Activated T-cell treated with anti-CD3 and anti-CD28 coated beads, Interleukin-2, amount 50 U/mL, for 72 hours (primary cell): ENCODE measurements around the gene TPM2. TPM values are rescaled to one million over a fixed set of nuclear protein-coding genes. Genes with fewer than 3 reads are reported as not detected.
"Not testable (repeated sequence)": the region's sequence is repeated elsewhere in the genome, so short reads cannot be mapped to it uniquely, and the experiment has no call there.

Experiments used
- ATAC-seq, 2 donors: fragments of 150-1000 bp; cut with Tn5 transposase; replicated peaks in 1 of 2; 2 replicates each; pipeline ENCODE4 v1.10.0; 2021; ENCODE audit warnings: moderate library complexity in 2 of 2, mild to moderate bottlenecking in 1 of 2
- DNase-seq, 2 donors: peaks; one replicate each; pipeline ENCODE4 v3.0.0; 2021 to 2022; ENCODE audit warnings: mixed read lengths in 1 of 2
- H3K27ac Mint-ChIP-seq: one replicate; pipeline ENCODE4 v1.8.0; 2022; ENCODE audit warnings: mild to moderate bottlenecking, moderate library complexity, mixed read lengths
- H3K27me3 Mint-ChIP-seq: one replicate; pipeline ENCODE4 v1.8.0; 2022; ENCODE audit warnings: low read depth, mixed read lengths
- H3K36me3 Mint-ChIP-seq, 2 donors: one replicate each; pipeline ENCODE4 v1.8.0; 2022; ENCODE audit warnings: mixed read lengths in 2 of 2, mild to moderate bottlenecking in 1 of 2; ENCODE audit not compliant: insufficient read depth in 2 of 2
- H3K4me1 Mint-ChIP-seq: one replicate; pipeline ENCODE4 v1.8.0; 2022; ENCODE audit warnings: low read depth, mixed read lengths
- H3K4me3 Mint-ChIP-seq, 2 donors: one replicate each; pipeline ENCODE4 v1.8.0; 2022; ENCODE audit warnings: mild to moderate bottlenecking in 2 of 2, mixed read lengths in 2 of 2, moderate library complexity in 2 of 2
- H3K9me3 Mint-ChIP-seq, 2 donors: one replicate each; pipeline ENCODE4 v1.8.0; 2022; ENCODE audit warnings: mixed read lengths in 2 of 2
- total RNA-seq, 2 donors: library from RNA; stranded (reverse); gene quantifications; one replicate each; pipeline ENCODE4 v1.2.3, GENCODE V29; 2022

The TPM2 gene
- total RNA-seq, 2 donors from 2014 or later, result 5.4 to 7.8 TPM

DNA sequence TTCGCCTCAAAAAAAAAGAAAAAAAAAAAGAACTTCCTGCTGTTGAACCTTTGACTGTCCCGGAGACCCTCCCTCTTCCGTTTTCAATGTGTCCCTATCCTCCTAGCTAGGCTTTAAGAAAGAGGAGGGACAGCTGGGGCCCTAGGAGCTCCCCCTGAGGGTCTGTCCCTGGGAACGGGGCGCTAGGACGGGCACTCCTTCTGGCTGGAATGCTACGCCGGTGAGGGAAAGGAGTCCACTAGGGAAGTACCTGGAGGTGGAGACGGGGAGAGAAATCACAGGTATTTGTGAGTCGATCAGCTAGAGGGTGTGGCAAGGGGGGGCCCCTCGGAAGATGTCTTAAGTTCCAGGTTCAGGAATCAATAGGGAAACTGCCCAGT, 43.6 kb downstream of the TPM2 start:
- peaks cover 5 to 16% of the 10 kb centered on the region in 2 donors for H3K36me3 Mint-ChIP-seq
- H3K27me3 Mint-ChIP-seq, result no peaks in the 10 kb centered on the region
- H3K4me3 Mint-ChIP-seq, result peak overlapping the region; percentile 94 to 97
- peaks cover 59% of the 10 kb centered on the region for H3K4me1 Mint-ChIP-seq
- DNase-seq, result no peak
- ATAC-seq, result peak in 1 of 2 donors; percentile 3
- peak overlapping the region; percentile 88 for H3K27ac Mint-ChIP-seq
- H3K9me3 Mint-ChIP-seq, result peaks cover 0 to under 1% of the 10 kb centered on the region in 2 donors

DNA sequence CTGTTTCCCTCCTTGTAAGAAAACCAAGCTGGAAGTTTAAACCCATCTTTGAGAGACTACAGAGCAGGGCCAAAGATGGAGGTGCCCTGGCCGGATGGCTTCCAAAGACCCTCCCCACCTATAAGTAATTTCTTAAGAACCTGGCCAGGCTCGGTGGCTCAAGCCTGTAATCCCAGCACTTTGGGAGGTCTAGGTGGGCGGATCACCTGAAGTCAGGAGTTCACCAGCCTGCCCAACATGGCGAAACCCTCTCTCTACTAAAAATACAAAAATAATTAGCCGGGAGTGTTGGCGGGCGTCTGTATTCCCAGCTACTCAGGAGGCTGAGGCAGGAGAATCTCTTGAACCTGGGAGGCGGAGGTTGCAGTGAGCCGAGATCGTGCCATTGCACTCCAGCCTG, 44.0 kb downstream of the TPM2 start:
- H3K4me1 Mint-ChIP-seq, result peaks cover 59% of the 10 kb centered on the region
- H3K4me3 Mint-ChIP-seq, result peak overlapping the region; percentile 94 to 97
- H3K27ac Mint-ChIP-seq, result peak overlapping the region; percentile 88
- not testable (repeated sequence) for H3K9me3 Mint-ChIP-seq, H3K27me3 Mint-ChIP-seq, ATAC-seq, DNase-seq
- peaks cover 9 to 20% of the 10 kb centered on the region in 2 donors for H3K36me3 Mint-ChIP-seq

- Mint-ChIP-seq H3K4me3 (no peak overlapping the region), H3K9me3 (peaks cover 2 to 6% of the 10 kb centered on the region in 2 donors), H3K4me1 (peaks cover 64% of the 10 kb centered on the region), H3K36me3 (peaks cover 14 to 28% of the 10 kb centered on the region in 2 donors), H3K27me3 (no peaks in the 10 kb centered on the region), H3K27ac (no peak overlapping the region)
- DNase-seq, result no peak
- ATAC-seq, result no peak
These were observed 46.7 kb downstream of the TPM2 start for GRCh38 chr9:35643046-35643445.

- H3K27me3 Mint-ChIP-seq, H3K9me3 Mint-ChIP-seq, DNase-seq, ATAC-seq, H3K4me3 Mint-ChIP-seq: not testable (repeated sequence)
- H3K36me3 Mint-ChIP-seq, result peaks cover 16 to 28% of the 10 kb centered on the region in 2 donors
- H3K4me1 Mint-ChIP-seq, result peaks cover 66% of the 10 kb centered on the region
- H3K27ac Mint-ChIP-seq, result peak overlapping the region; percentile 72
These were observed 48.2 kb downstream of the TPM2 start for GRCh38 chr9:35641478-35641877.

GRCh38 chr9:35640431-35640830, 49.3 kb downstream of the TPM2 start:
- ATAC-seq, DNase-seq, H3K9me3 Mint-ChIP-seq, H3K27me3 Mint-ChIP-seq: not testable (repeated sequence)
- peak overlapping the region; percentile 67 for H3K27ac Mint-ChIP-seq
- H3K4me1 Mint-ChIP-seq, result peaks cover 66% of the 10 kb centered on the region
- H3K36me3 Mint-ChIP-seq, result peaks cover 14 to 24% of the 10 kb centered on the region in 2 donors
- H3K4me3 Mint-ChIP-seq, result peak overlapping the region in 1 of 2 donors; percentile 24

DNA sequence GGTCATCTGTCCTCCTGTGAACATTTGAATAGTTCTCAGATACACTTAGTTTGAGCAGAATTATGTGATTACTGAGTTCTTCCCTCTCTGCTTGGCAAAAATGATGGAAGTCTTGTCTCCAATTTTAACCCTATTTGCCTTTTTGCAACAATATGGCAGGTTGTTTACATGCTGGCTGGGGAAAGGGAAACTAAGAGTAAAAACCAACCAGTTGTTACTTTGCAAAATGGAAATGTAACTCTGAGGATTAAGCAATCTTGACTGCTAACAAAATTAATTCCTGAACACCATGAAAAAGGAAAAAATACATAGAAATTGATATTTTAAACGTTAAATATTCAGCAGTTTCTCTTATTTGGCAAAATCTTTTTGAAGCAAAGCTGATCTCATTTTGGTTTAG, 50.1 kb downstream of the TPM2 start:
- H3K27me3 Mint-ChIP-seq, result no peaks in the 10 kb centered on the region
- H3K27ac Mint-ChIP-seq, result peak overlapping the region; percentile 98
- peaks cover 2 to 6% of the 10 kb centered on the region in 2 donors for H3K9me3 Mint-ChIP-seq
- ATAC-seq, result peak in 1 of 2 donors; percentile 25
- peak overlapping the region; percentile 68 to 84 for H3K4me3 Mint-ChIP-seq
- no peak for DNase-seq
- H3K36me3 Mint-ChIP-seq, result peaks cover 14 to 22% of the 10 kb centered on the region in 2 donors
- H3K4me1 Mint-ChIP-seq, result peaks cover 61% of the 10 kb centered on the region

DNA sequence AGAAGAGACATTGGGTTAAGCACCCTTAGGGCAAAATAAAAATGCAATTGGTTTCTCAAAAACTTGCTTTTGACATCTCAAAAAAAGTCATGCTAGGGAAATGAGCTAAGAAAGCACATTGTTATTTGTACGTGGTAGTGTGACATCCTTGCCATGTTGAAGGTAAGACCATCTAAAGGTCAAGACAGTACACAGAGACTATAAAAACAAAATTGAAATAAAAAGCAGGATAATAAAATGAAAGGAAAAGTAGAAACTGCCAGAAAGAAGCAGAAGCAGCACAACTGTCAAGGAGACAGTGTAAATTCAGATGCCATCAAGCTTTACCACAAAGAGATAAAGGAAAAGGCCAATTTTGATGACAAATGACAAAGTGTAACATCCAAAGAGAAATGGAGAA, 50.5 kb downstream of the TPM2 start:
- H3K4me3 Mint-ChIP-seq, result peak overlapping the region; percentile 68 to 84
- H3K36me3 Mint-ChIP-seq, result peaks cover 13 to 18% of the 10 kb centered on the region in 2 donors
- H3K9me3 Mint-ChIP-seq, DNase-seq, H3K27me3 Mint-ChIP-seq: not testable (repeated sequence)
- peaks cover 57% of the 10 kb centered on the region for H3K4me1 Mint-ChIP-seq
- H3K27ac Mint-ChIP-seq, result peak overlapping the region; percentile 98
- peak in 1 of 2 donors; percentile 53 for ATAC-seq

DNA sequence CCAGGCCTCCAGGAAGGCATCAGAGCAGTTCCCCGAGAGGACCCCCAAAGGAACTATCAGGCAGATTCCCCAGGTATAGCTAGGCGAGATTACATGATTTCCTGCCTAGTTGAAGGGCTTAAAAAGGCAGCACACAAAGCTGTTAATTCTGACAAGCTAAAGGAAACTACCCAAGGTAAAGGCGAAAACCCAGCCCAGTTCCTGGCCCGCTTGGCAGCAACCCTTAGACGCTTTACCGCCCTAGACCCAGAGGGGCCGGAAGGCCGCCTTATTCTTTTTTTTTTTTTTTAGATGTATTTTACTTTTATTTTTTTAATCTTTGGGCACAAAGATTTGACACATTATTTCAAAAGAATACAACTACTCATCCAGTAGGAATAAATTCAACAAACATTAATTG, 51.0 kb downstream of the TPM2 start:
- not testable (repeated sequence) for DNase-seq, H3K27me3 Mint-ChIP-seq, H3K9me3 Mint-ChIP-seq, H3K27ac Mint-ChIP-seq
- peaks cover 13 to 18% of the 10 kb centered on the region in 2 donors for H3K36me3 Mint-ChIP-seq
- peak; percentile 44 to 48 for ATAC-seq
- peak overlapping the region; percentile 54 to 68 for H3K4me3 Mint-ChIP-seq
- peaks cover 55% of the 10 kb centered on the region for H3K4me1 Mint-ChIP-seq

DNA sequence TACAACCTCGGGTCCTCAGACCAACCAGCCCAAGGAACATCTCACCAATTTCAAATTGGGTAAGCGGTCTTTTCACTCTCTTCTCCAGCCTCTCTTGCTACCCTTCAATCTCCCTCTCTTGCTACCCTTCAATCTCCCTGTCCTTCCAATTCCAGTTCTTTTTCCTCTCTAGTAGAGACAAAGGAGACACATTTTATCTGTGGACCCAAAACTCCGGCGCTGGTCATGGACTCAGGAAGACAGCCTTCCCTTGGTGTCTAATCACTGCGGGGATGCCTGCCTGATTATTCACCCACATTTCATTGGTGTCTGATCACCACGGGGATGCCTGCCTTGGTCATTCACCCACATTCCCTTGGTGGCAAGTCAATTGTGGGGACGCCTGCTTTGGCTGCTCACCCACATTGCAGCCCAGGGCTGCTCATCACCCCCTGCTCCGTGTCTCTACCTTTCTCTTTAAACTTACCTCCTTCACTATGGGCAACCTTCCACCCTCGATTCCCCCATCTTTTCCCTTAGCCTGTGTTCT, 52.2 kb downstream of the TPM2 start:
- Mint-ChIP-seq H3K36me3 (peaks cover 13 to 15% of the 10 kb centered on the region in 2 donors), H3K27ac (peak overlapping the region; percentile 15), H3K4me3 (peak overlapping the region in 1 of 2 donors; percentile 34), H3K4me1 (peaks cover 55% of the 10 kb centered on the region)
- H3K9me3 Mint-ChIP-seq, H3K27me3 Mint-ChIP-seq, ATAC-seq, DNase-seq: not testable (repeated sequence)

DNA sequence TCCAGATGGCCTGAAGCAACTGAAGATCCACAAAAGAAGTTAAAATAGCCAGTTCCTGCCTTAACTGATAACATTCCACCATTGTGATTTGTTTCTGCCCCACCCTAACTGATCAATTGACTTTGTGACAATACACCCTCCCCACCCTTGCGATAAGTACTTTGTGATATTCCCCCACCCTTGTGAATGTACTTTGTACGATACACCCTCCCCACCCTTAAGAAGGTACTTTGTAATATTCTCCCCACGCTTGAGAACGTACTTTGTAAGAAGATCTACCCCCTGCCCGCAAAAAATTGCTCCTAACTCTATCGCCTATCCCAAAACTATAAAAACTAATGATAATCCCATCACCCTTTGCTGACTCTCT, 52.9 kb downstream of the TPM2 start:
- H3K27ac Mint-ChIP-seq, result not testable (repeated sequence)
- peaks cover 55% of the 10 kb centered on the region for H3K4me1 Mint-ChIP-seq

GRCh38 chr9:35636135-35636876, 53.4 kb downstream of the TPM2 start:
- peaks cover 11 to 13% of the 10 kb centered on the region in 2 donors for H3K36me3 Mint-ChIP-seq
- H3K27me3 Mint-ChIP-seq, result no peaks in the 10 kb centered on the region
- DNase-seq (no peak), ATAC-seq (no peak)
- peaks cover 55% of the 10 kb centered on the region for H3K4me1 Mint-ChIP-seq
- H3K4me3 Mint-ChIP-seq, result peak overlapping the region in 1 of 2 donors; percentile 38
- H3K27ac Mint-ChIP-seq, result peak overlapping the region; percentile 93
- peaks cover 2 to 6% of the 10 kb centered on the region in 2 donors for H3K9me3 Mint-ChIP-seq

More for the DNA sequence above, 52.9 kb downstream of the TPM2 start:
- H3K4me3 Mint-ChIP-seq, H3K9me3 Mint-ChIP-seq, ATAC-seq, H3K27me3 Mint-ChIP-seq, DNase-seq: not testable (repeated sequence)
- peaks cover 13 to 15% of the 10 kb centered on the region in 2 donors for H3K36me3 Mint-ChIP-seq

DNA sequence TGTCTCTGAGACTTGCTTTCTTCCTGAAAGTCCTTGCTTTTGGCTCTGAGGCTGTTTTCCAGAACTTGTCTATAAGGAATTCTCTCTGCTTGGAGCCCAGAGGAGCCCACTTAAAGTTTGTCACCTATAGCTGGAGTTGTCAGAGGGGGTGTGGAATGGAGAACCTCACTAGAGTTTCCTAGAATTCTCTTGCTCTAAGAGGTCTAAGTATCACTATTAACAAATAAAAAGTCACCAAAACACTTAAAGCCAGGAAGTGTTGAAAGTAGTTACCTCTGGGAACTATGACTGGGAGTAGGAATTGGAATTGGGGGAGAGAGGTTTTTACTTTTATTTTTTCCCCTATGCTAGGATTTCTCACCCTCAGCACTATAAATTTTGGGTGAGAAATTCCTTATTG, 54.0 kb downstream of the TPM2 start:
- ATAC-seq (no peak), DNase-seq (no peak)
- Mint-ChIP-seq H3K27ac (peak overlapping the region; percentile 30), H3K27me3 (no peaks in the 10 kb centered on the region), H3K4me3 (peak overlapping the region in 1 of 2 donors; percentile 26), H3K36me3 (peaks cover 7 to 9% of the 10 kb centered on the region in 2 donors), H3K4me1 (peaks cover 51% of the 10 kb centered on the region), H3K9me3 (peaks cover 2 to 3% of the 10 kb centered on the region in 2 donors)
